Mesenchymal stem cell (in vitro differentiated cells and primary cell): Measurements from ENCODE around the gene BNIP2.

ENCODE experiments used
- DNase-seq: peaks from one replicate; pipeline ENCODE4 v3.0.0-alpha.2; 2013
- H2AFZ ChIP-seq: one replicate; pipeline ENCODE4 v1.6.1; 2013; ENCODE audit warnings: low read depth, mild to moderate bottlenecking, control low read depth, inconsistent platforms, low read length, moderate library complexity
- H2AK5ac ChIP-seq: 2 replicates; pipeline ENCODE4 v1.6.1; 2013; ENCODE audit warnings: low read length, moderate library complexity, mild to moderate bottlenecking, inconsistent platforms; ENCODE audit not compliant: severe bottlenecking
- H2BK120ac ChIP-seq: one replicate; pipeline ENCODE4 v1.6.1; 2013; ENCODE audit warnings: low read depth, mild to moderate bottlenecking, inconsistent platforms, low read length, moderate library complexity
- H2BK12ac ChIP-seq, 2 experiments: one replicate each; pipeline ENCODE4 v1.6.1; 2013; ENCODE audit warnings: inconsistent platforms in 2 of 2, low read length in 2 of 2, mild to moderate bottlenecking in 2 of 2, moderate library complexity in 2 of 2, control low read depth in 1 of 2
- H2BK15ac ChIP-seq: one replicate; pipeline ENCODE4 v1.6.1; 2013; ENCODE audit warnings: mild to moderate bottlenecking, low read depth, inconsistent platforms; ENCODE audit not compliant: poor library complexity, severe bottlenecking
- H2BK5ac ChIP-seq: 2 replicates; pipeline ENCODE4 v1.6.1; 2013; ENCODE audit warnings: low read depth, mild to moderate bottlenecking, low read length, control low read depth, inconsistent platforms; ENCODE audit not compliant: poor library complexity, severe bottlenecking
- H3K14ac ChIP-seq, 2 experiments: one replicate each; pipeline ENCODE4 v1.6.1; 2013; ENCODE audit warnings: inconsistent platforms in 2 of 2, low read length in 2 of 2, control low read depth in 1 of 2, mild to moderate bottlenecking in 1 of 2, moderate library complexity in 1 of 2
- H3K18ac ChIP-seq, 2 experiments: one replicate each; pipeline ENCODE4 v1.6.1; 2013; ENCODE audit warnings: inconsistent platforms in 2 of 2, low read length in 2 of 2, control low read depth in 1 of 2, low read depth in 1 of 2, mild to moderate bottlenecking in 1 of 2
- H3K23ac ChIP-seq, 2 experiments: one replicate each; pipeline ENCODE4 v1.6.1; 2013; ENCODE audit warnings: inconsistent platforms in 2 of 2, low read length in 2 of 2, mild to moderate bottlenecking in 2 of 2, moderate library complexity in 2 of 2, control low read depth in 1 of 2
- H3K27ac ChIP-seq: 2 replicates; pipeline ENCODE4 v1.5.1; 2013; ENCODE audit warnings: mild to moderate bottlenecking, moderate library complexity, low read length, control low read depth, inconsistent platforms; ENCODE audit not compliant: poor library complexity, severe bottlenecking
- H3K27me3 ChIP-seq, 2 experiments: 2 replicates each; pipeline versions ENCODE4 v1.6.1 to v1.7.0; 2013; ENCODE audit warnings: low read length in 2 of 2, mild to moderate bottlenecking in 2 of 2, moderate library complexity in 2 of 2, control low read depth in 1 of 2, inconsistent platforms in 1 of 2; ENCODE audit not compliant: control insufficient read depth in 1 of 2, insufficient read depth in 1 of 2
- H3K36me3 ChIP-seq, 2 experiments: 2 replicates each; pipeline versions ENCODE4 v1.6.1 to v1.7.0; 2013; ENCODE audit warnings: low read length in 2 of 2, control low read depth in 1 of 2, inconsistent platforms in 1 of 2, low read depth in 1 of 2, mild to moderate bottlenecking in 1 of 2; ENCODE audit not compliant: insufficient read depth in 2 of 2, control insufficient read depth in 1 of 2
- H3K4ac ChIP-seq, 2 experiments: one replicate each; pipeline ENCODE4 v1.6.1; 2013; ENCODE audit warnings: inconsistent platforms in 2 of 2, low read length in 2 of 2, mild to moderate bottlenecking in 2 of 2, moderate library complexity in 2 of 2, control low read depth in 1 of 2, low read depth in 1 of 2
- H3K4me1 ChIP-seq: 2 replicates; pipeline ENCODE4 v1.6.1; 2013; ENCODE audit warnings: low read depth, low read length, control low read depth; ENCODE audit not compliant: control insufficient read depth, insufficient read depth
- H3K4me2 ChIP-seq: 2 replicates; pipeline ENCODE4 v1.6.1; 2013; ENCODE audit warnings: low read length, mild to moderate bottlenecking, inconsistent platforms; ENCODE audit not compliant: poor library complexity, severe bottlenecking
- H3K4me3 ChIP-seq, 2 experiments: 2 replicates each; pipeline versions ENCODE4 v1.5.1 to v1.7.0; 2013; ENCODE audit warnings: low read length in 2 of 2, mild to moderate bottlenecking in 2 of 2, control low read depth in 1 of 2, low read depth in 1 of 2; ENCODE audit not compliant: insufficient read depth in 1 of 2
- H3K79me1 ChIP-seq: replicated peaks from 2 replicates; pipeline ENCODE4 v1.6.1; 2013; ENCODE audit warnings: mild to moderate bottlenecking, control low read depth, low read length, inconsistent platforms; ENCODE audit not compliant: poor library complexity, severe bottlenecking
- H3K9ac ChIP-seq: 2 replicates; pipeline ENCODE4 v1.7.0; 2013; ENCODE audit warnings: mild to moderate bottlenecking, low read length, moderate library complexity
- H3K9me3 ChIP-seq: 2 replicates; pipeline ENCODE4 v1.7.0; 2013; ENCODE audit warnings: mild to moderate bottlenecking, low read length; ENCODE audit not compliant: control insufficient read depth
- H4K8ac ChIP-seq: one replicate; pipeline ENCODE4 v1.6.1; 2013; ENCODE audit warnings: inconsistent platforms, mild to moderate bottlenecking, low read length, moderate library complexity
- H4K91ac ChIP-seq: one replicate; pipeline ENCODE4 v1.6.1; 2013; ENCODE audit warnings: mild to moderate bottlenecking, low read length, inconsistent platforms
- WGBS: methylation state at CpG from one replicate; pipeline ENCODE4 v1.1.7; 2013; ENCODE audit warnings: mixed read lengths; 5-methylcytosine and 5-hydroxymethylcytosine counted together

Gene BNIP2

DNA sequence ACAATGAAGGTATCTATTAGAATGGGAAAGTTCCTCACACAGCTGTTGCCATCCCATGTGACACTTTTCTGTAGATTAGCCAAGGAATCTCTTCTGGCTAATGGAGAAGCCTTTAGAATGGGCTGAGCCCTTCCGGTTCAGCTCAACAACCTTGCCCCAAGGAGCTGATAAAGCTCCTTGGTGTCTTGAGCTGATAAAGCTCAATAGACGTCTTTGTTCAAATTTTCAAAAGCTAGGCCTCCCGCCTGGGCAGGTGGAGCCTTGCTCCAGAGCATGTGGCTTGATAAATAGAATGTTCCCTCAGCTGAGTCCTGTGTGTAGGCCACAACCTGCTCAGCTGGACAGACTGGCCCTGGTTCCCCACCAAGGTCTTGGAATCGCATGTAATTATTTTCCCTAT, 7.2 kb upstream of the BNIP2 start:
- Histone ChIP-seq H3K27me3 (no peaks in the 10 kb centered on the region), H2BK5ac (no peak overlapping the region), H4K91ac (no peak overlapping the region), H2BK120ac (no peak overlapping the region), H3K27ac (no peak overlapping the region), H3K4me2 (no peak overlapping the region), H2BK12ac (no peak overlapping the region), H3K4me3 (no peak overlapping the region), H2BK15ac (no peak overlapping the region), H2AK5ac (no peak overlapping the region), H3K18ac (no peak overlapping the region), H3K79me1 (no peaks in the 10 kb centered on the region), H2AFZ (no peak overlapping the region), H3K4ac (no peak overlapping the region), H3K4me1 (no peaks in the 10 kb centered on the region), H4K8ac (no peak overlapping the region), H3K14ac (no peak overlapping the region), H3K23ac (no peak overlapping the region), H3K9ac (no peak overlapping the region), H3K9me3 (no peaks in the 10 kb centered on the region), H3K36me3 (no peaks in the 10 kb centered on the region)
- 86% methylated on average over 4 of the region's 4 CpGs for WGBS
- DNase-seq: no peak

DNA sequence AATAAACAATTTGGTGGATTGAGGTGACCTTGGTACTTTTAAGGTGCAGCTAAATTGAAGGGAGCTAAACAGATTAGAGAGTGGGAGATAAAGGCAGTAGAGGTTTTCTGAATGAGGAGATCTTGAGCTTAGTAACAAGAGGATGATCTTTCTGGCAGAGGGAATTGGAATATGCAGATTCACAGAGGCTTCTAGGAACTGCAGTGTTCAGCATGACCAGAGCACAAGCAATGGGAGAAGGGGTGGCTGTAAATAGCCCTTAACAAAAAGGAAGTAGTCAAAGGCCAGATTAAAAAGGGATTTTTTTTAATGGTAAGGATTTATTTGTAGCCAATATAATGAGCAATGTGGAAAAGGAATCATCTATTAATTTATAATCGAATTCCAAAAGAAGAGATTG, 5.7 kb upstream of the BNIP2 start:
- no peak for DNase-seq
- no peaks in the 10 kb centered on the region for H3K4me1 ChIP-seq
- H2BK120ac ChIP-seq: no peak overlapping the region
- 100% methylated on average over 1 of the region's 1 CpG for WGBS
- H3K27me3 ChIP-seq: no peaks in the 10 kb centered on the region
- no peaks in the 10 kb centered on the region for H3K36me3 ChIP-seq
- H3K9ac ChIP-seq: no peak overlapping the region
- H3K27ac ChIP-seq: no peak overlapping the region
- H3K4ac ChIP-seq: no peak overlapping the region
- no peak overlapping the region for H3K14ac ChIP-seq
- no peak overlapping the region for H2AFZ ChIP-seq
- H3K4me2 ChIP-seq: no peak overlapping the region
- H2BK5ac ChIP-seq: no peak overlapping the region
- H2AK5ac ChIP-seq: no peak overlapping the region
- no peaks in the 10 kb centered on the region for H3K79me1 ChIP-seq
- H2BK15ac ChIP-seq: no peak overlapping the region
- H3K18ac ChIP-seq: no peak overlapping the region
- H4K8ac ChIP-seq: no peak overlapping the region
- no peak overlapping the region for H4K91ac ChIP-seq
- no peak overlapping the region for H3K4me3 ChIP-seq
- no peak overlapping the region for H3K23ac ChIP-seq
- no peaks in the 10 kb centered on the region for H3K9me3 ChIP-seq
- no peak overlapping the region for H2BK12ac ChIP-seq

GRCh38 chr15:59691194-59691805, 2.2 kb upstream of the BNIP2 start:
- Histone ChIP-seq H2BK5ac (no peak overlapping the region), H2AFZ (no peak overlapping the region), H3K4me1 (peaks cover 3% of the 10 kb centered on the region), H3K18ac (no peak overlapping the region), H2BK120ac (no peak overlapping the region), H2AK5ac (no peak overlapping the region), H3K79me1 (no peaks in the 10 kb centered on the region), H3K4me3 (no peak overlapping the region), H2BK15ac (no peak overlapping the region), H3K9me3 (no peaks in the 10 kb centered on the region), H3K23ac (no peak overlapping the region), H4K8ac (no peak overlapping the region), H3K27me3 (no peaks in the 10 kb centered on the region), H3K9ac (peak overlapping the region; percentile 19), H3K36me3 (no peaks in the 10 kb centered on the region), H3K4me2 (no peak overlapping the region), H3K14ac (no peak overlapping the region), H3K4ac (no peak overlapping the region), H4K91ac (no peak overlapping the region), H2BK12ac (no peak overlapping the region), H3K27ac (no peak overlapping the region)
- no CpG with 5 or more reads among the region's 1 CpG for WGBS
- peak; percentile 67 for DNase-seq

- Histone ChIP-seq H2BK15ac (no peak overlapping the region), H3K27me3 (no peaks in the 10 kb centered on the region), H2AK5ac (no peak overlapping the region), H3K23ac (no peak overlapping the region), H3K4me2 (peak overlapping the region; percentile 90), H2AFZ (no peak overlapping the region), H3K9me3 (no peaks in the 10 kb centered on the region), H2BK120ac (no peak overlapping the region), H3K36me3 (peaks cover 3% of the 10 kb centered on the region in 2 experiments), H3K27ac (peak overlapping the region; percentile 71), H3K4me1 (peaks cover 6% of the 10 kb centered on the region), H2BK12ac (no peak overlapping the region), H3K18ac (no peak overlapping the region), H4K8ac (no peak overlapping the region), H3K9ac (peak overlapping the region; percentile 100), H3K79me1 (no peaks in the 10 kb centered on the region), H2BK5ac (no peak overlapping the region), H3K4me3 (peak overlapping the region; percentile 58 to 99), H3K14ac (no peak overlapping the region), H4K91ac (no peak overlapping the region), H3K4ac (no peak overlapping the region)
- WGBS: 1% methylated on average over 21 of the region's 25 CpGs
- DNase-seq: peak; percentile 80
Observed at GRCh38 chr15:59689626-59690236, 611 bp upstream of the BNIP2 start.
